Ureter (tissue), 1 donor: ENCODE data around the gene MFNG. TPM values are rescaled to one million over a fixed set of nuclear protein-coding genes. Genes with fewer than 3 reads are reported as not detected.

Experiments used
- DNase-seq: peaks from one replicate; pipeline ENCODE4 v3.0.0-alpha.2; 2020; ENCODE audit warnings: low spot score
- total RNA-seq: library from RNA; stranded (reverse); gene quantifications from one replicate; pipeline ENCODE4 v1.2.4, GENCODE V29; 2023
- donor health status: DM: yes; HTN: yes; CAD: no.

MFNG gene
- total RNA-seq, 1 donor from 2014 or later: 20.3 TPM

GRCh38 chr22:37511395-37512104 lies 25.4 kb upstream of the MFNG start:
- DNase-seq: no peak

GRCh38 chr22:37510091-37510490 lies 23.9 kb upstream of the MFNG start:
- no peak for DNase-seq

GRCh38 chr22:37509059-37509860 lies 23.1 kb upstream of the MFNG start:
- DNase-seq: no peak

GRCh38 chr22:37508431-37508992 lies 22.3 kb upstream of the MFNG start:
- DNase-seq: peak; percentile 40

GRCh38 chr22:37507731-37508130 lies 21.5 kb upstream of the MFNG start:
- no peak for DNase-seq

- no peak for DNase-seq
These were observed 19.8 kb upstream of the MFNG start for GRCh38 chr22:37505989-37506388.

GRCh38 chr22:37505565-37505964 lies 19.4 kb upstream of the MFNG start:
- DNase-seq: no peak

- no peak for DNase-seq
These were observed 18.8 kb upstream of the MFNG start for GRCh38 chr22:37504964-37505363.

GRCh38 chr22:37503850-37504249 lies 17.7 kb upstream of the MFNG start:
- DNase-seq: no peak

GRCh38 chr22:37503183-37503683 lies 17.0 kb upstream of the MFNG start:
- DNase-seq: no peak

- DNase-seq: peak; percentile 90
These were observed 16.4 kb upstream of the MFNG start for GRCh38 chr22:37502342-37503182.

GRCh38 chr22:37501610-37502341 lies 15.6 kb upstream of the MFNG start:
- DNase-seq: peak; percentile 72

GRCh38 chr22:37500745-37501609 lies 14.8 kb upstream of the MFNG start:
- DNase-seq: no peak

- no peak for DNase-seq
These were observed 13.8 kb upstream of the MFNG start for GRCh38 chr22:37499789-37500540.

- DNase-seq: no peak
These were observed 13.0 kb upstream of the MFNG start for GRCh38 chr22:37499027-37499707.

- DNase-seq: no peak
These were observed 12.2 kb upstream of the MFNG start for GRCh38 chr22:37498289-37498909.

- DNase-seq: no peak
These were observed 10.9 kb upstream of the MFNG start for GRCh38 chr22:37497062-37497599.

GRCh38 chr22:37496651-37497050 lies 10.5 kb upstream of the MFNG start:
- DNase-seq: no peak
